A549 (cell line): Measurements from ENCODE around the gene SLC38A4. TPM values are rescaled to one million over a fixed set of nuclear protein-coding genes. Genes with fewer than 3 reads are reported as not detected.

ENCODE experiments used
- ATAC-seq, 2 experiments: fragments of 200-7000 bp in 1 of 2; fragments of >200 bp in 1 of 2; cut with Nextera tagmentation in 1 of 2; cut with Tn5 transposase in 1 of 2; 3 replicates each; pipeline versions ENCODE4 v1.8.0 to v1.9.1; 2018 to 2020; ENCODE audit warnings: mild to moderate bottlenecking in 1 of 2, moderate library complexity in 1 of 2
- CTCF ChIA-PET: fragments of 300-600 bp; sonication (Branson Sonifier 250); formaldehyde crosslinking; extraction: SDS; loops from one replicate; lab custom pipeline; 2021; ENCODE audit warnings: antibody characterized with exemption, inconsistent platforms; lab: Yijun Ruan, JAX
- POLR2A ChIA-PET: fragments of 350-600 bp; formaldehyde crosslinking; extraction: SDS; loops from one replicate; lab custom pipeline; 2021; ENCODE audit warnings: antibody characterized with exemption, inconsistent platforms; lab: Yijun Ruan, JAX
- DNase-seq, 2 experiments: peaks; one replicate each; pipeline versions ENCODE4 v3.0.0 to v3.0.0-alpha.2; 2011 to 2016; ENCODE audit warnings: low read depth in 1 of 2, low spot score in 1 of 2
- FAIRE-seq: peaks from 2 replicates; lab custom pipeline; 2011; peaks lifted over from hg19 to GRCh38; lab: Jason Lieb, UNC
- H3K27ac ChIP-seq, 2 experiments: fragments of >200 bp; sonication (Bioruptor Twin); formaldehyde crosslinking; 3 replicates each; pipeline ENCODE4 v1.5.1; 2016 to 2017
- H3K4me1 ChIP-seq: fragments of >200 bp; sonication (Bioruptor Twin); formaldehyde crosslinking; 3 replicates; pipeline ENCODE4 v1.6.1; 2016
- H3K4me2 ChIP-seq: fragments of >200 bp; sonication (Bioruptor Twin); formaldehyde crosslinking; 3 replicates; pipeline ENCODE4 v1.6.1; 2016
- H3K4me3 ChIP-seq: fragments of >200 bp; sonication (Bioruptor Twin); formaldehyde crosslinking; 3 replicates; pipeline ENCODE4 v1.5.1; 2016
- H3K9me3 ChIP-seq: fragments of >200 bp; sonication (Bioruptor Twin); formaldehyde crosslinking; 3 replicates; pipeline ENCODE4 v1.6.1; 2016
- CHD2 ChIP-seq: fragments of 150-350 bp; IDR thresholded peaks from 2 replicates; pipeline ENCODE4 v1.6.1; 2014; ENCODE audit warnings: low read length; ENCODE audit not compliant: partially characterized antibody
- ELK1 ChIP-seq: fragments of 150-350 bp; IDR thresholded peaks from 2 replicates; pipeline ENCODE4 v1.6.1; 2014; ENCODE audit warnings: low read depth, mild to moderate bottlenecking, low read length
- FOSB ChIP-seq: fragments of 250-450 bp; sonication (Bioruptor Pico); IDR thresholded peaks from 2 replicates; pipeline ENCODE4 v1.5.0; 2020; ENCODE audit warnings: mild to moderate bottlenecking, moderate library complexity
- GATA3 ChIP-seq: IDR thresholded peaks from 2 replicates; pipeline ENCODE4 v1.6.1; 2012; ENCODE audit warnings: borderline replicate concordance
- HDAC2 ChIP-seq: fragments of 200-600 bp; sonication (generic); IDR thresholded peaks from 2 replicates; pipeline ENCODE4 v1.6.1; 2016
- HEYL ChIP-seq: fragments of 250-450 bp; sonication (Bioruptor Pico); IDR thresholded peaks from 2 replicates; pipeline ENCODE4 v1.8.0; 2021; ENCODE audit warnings: mild to moderate bottlenecking, moderate library complexity
- HOXB13 ChIP-seq: fragments of 250-450 bp; sonication (Bioruptor Pico); IDR thresholded peaks from 2 replicates; pipeline ENCODE4 v1.5.0; 2020; ENCODE audit warnings: low read depth, mild to moderate bottlenecking, moderate library complexity
- KDM1A ChIP-seq: fragments of 200-600 bp; sonication (generic); IDR thresholded peaks from 2 replicates; pipeline ENCODE4 v1.6.1; 2016; ENCODE audit warnings: low read depth, mild to moderate bottlenecking
- KDM5A ChIP-seq: fragments of 200-600 bp; sonication (generic); IDR thresholded peaks from 2 replicates; pipeline ENCODE4 v1.6.1; 2016; ENCODE audit warnings: antibody characterized with exemption, mild to moderate bottlenecking
- MAZ ChIP-seq: fragments of 150-350 bp; IDR thresholded peaks from 2 replicates; pipeline ENCODE4 v1.6.1; 2014; ENCODE audit warnings: antibody characterized with exemption, low read depth, low read length, borderline replicate concordance
- NPAS2 ChIP-seq: fragments of 250-450 bp; sonication (Bioruptor Pico); IDR thresholded peaks from 2 replicates; pipeline ENCODE4 v1.8.0; 2022; ENCODE audit warnings: mild to moderate bottlenecking, moderate library complexity, borderline replicate concordance
- PHF8 ChIP-seq: fragments of 200-600 bp; sonication (generic); IDR thresholded peaks from 2 replicates; pipeline ENCODE4 v1.6.1; 2016; ENCODE audit warnings: low read depth, mild to moderate bottlenecking, antibody characterized with exemption, moderate library complexity, borderline replicate concordance
- POLR2A ChIP-seq: IDR thresholded peaks from 2 replicates; pipeline ENCODE4 v1.6.1; 2012; ENCODE audit warnings: mild to moderate bottlenecking, low read length
- RAD21 ChIP-seq, 2 experiments: fragments of >200 bp in 1 of 2; sonication (Bioruptor Twin) in 1 of 2; formaldehyde crosslinking in 1 of 2; IDR thresholded peaks in 1 of 2; conservative IDR thresholded peaks in 1 of 2; 2 replicates in 1 of 2; 3 replicates in 1 of 2; pipeline ENCODE4 v1.6.1; 2012 to 2018; ENCODE audit warnings: inconsistent platforms in 1 of 2
- RNF2 ChIP-seq: fragments of 200-600 bp; sonication (generic); IDR thresholded peaks from 2 replicates; pipeline ENCODE4 v1.6.1; 2016; ENCODE audit warnings: low read depth, mild to moderate bottlenecking, antibody characterized with exemption, moderate library complexity, borderline replicate concordance
- SREBF2 ChIP-seq: fragments of 450-650 bp; IDR thresholded peaks from 2 replicates; pipeline ENCODE4 v1.6.1; 2014; ENCODE audit warnings: mild to moderate bottlenecking, moderate library complexity
- TFCP2L1 ChIP-seq: fragments of 250-450 bp; sonication (Bioruptor Pico); IDR thresholded peaks from 2 replicates; pipeline ENCODE4 v1.5.0; 2021; ENCODE audit warnings: mild to moderate bottlenecking
- TP53 ChIP-seq: fragments of 250-450 bp; sonication (Bioruptor Pico); IDR thresholded peaks from 2 replicates; pipeline ENCODE4 v1.5.0; 2021; ENCODE audit warnings: mild to moderate bottlenecking, moderate library complexity
- USF2 ChIP-seq: fragments of 450-650 bp; IDR thresholded peaks from 2 replicates; pipeline ENCODE4 v1.6.1; 2014; ENCODE audit warnings: antibody characterized with exemption
- ZC3H11A ChIP-seq: fragments of 450-650 bp; IDR thresholded peaks from 2 replicates; pipeline ENCODE4 v1.6.1; 2014; ENCODE audit warnings: antibody characterized with exemption, mild to moderate bottlenecking
- WGBS: methylation state at CpG from one replicate; pipeline ENCODE4 v1.1.6; 2017; ENCODE audit errors: missing lambda C conversion rate; 5-methylcytosine and 5-hydroxymethylcytosine counted together
- polyA minus RNA-seq: library from RNA; depleted of rRNA, polyadenylated mRNA; stranded (reverse); fragments of >200 nt; gene quantifications from 2 replicates; pipeline ENCODE4 v1.2.3, GENCODE V29; 2011; rRNA and poly(A)+ RNA removed
- polyA plus RNA-seq, 4 experiments: library from polyadenylated mRNA; depleted of rRNA in 3 of 4; stranded (reverse); fragments of >200 nt; fragmentation: RNase III in 1 of 4; extraction: RNeasy Plus Mini Kit Qiagen cat#74134 plus additional on column Dnase treatment in 1 of 4; gene quantifications; 2 replicates in 3 of 4; 3 replicates in 1 of 4; pipeline ENCODE4 v1.2.3, GENCODE V29; 2011 to 2017

Gene SLC38A4
- 0.09 TPM in 1 of 2 replicates, not detected in the other for polyA plus RNA-seq (2011; rRNA removed)
- not detected in 2 replicates for polyA plus RNA-seq (2012; cell fraction: cytosol; rRNA removed)
- polyA plus RNA-seq (2012; cell fraction: nucleus; rRNA removed): 0.02 TPM in 1 of 2 replicates, not detected in the other
- 0.03 to 0.30 TPM in 2 of 3 replicates, not detected in the other for polyA plus RNA-seq (2017; fragmentation: RNase III; extraction: RNeasy Plus Mini Kit Qiagen cat#74134 plus additional on column Dnase treatment)
- not detected in 2 replicates for polyA minus RNA-seq

- no peak within 1 kb of the TSS for H3K27ac ChIP-seq
- no peak within 1 kb of the TSS for H3K4me2 ChIP-seq
- no peak for TF ChIP-seq TFCP2L1
- TF ChIP-seq CHD2: no peak
- no peak for TF ChIP-seq HDAC2
- TF ChIP-seq, all 56 proteins: peak for 0
- WGBS: 59% methylated on average over 29 of the region's 29 CpGs
- ChIA-PET CTCF (no interaction called here), POLR2A (no interaction called here)
- ATAC-seq (peak in 1 of 2 experiments; percentile 25; a peak in 1 of 6 replicates), DNase-seq (no peak), FAIRE-seq (no peak)
- H3K9me3 ChIP-seq: no peaks in the 10 kb centered on the region
- no peak within 1 kb of the TSS for H3K4me3 ChIP-seq
- no peaks in the 10 kb centered on the region for H3K4me1 ChIP-seq
Measured at GRCh38 chr12:46825591-46826414, at the start of gene SLC38A4. TSS of gene SLC38A4 (minus strand) at chr12:46825997. CDS start at chr12:46793071, 32,926 bp downstream.

- TF ChIP-seq TFCP2L1 (no peak), ZC3H11A (no peak)
- Histone ChIP-seq H3K9me3 (peaks cover 18% of the 10 kb centered on the region), H3K4me1 (no peaks in the 10 kb centered on the region), H3K4me2 (no peak overlapping the region), H3K27ac (no peak overlapping the region), H3K4me3 (no peak overlapping the region)
- CTCF ChIA-PET: no interaction called here
- FAIRE-seq: no peak
- no peak for DNase-seq
- WGBS: 0% methylated on average over 1 of the region's 1 CpG
- no peak for ATAC-seq
- POLR2A ChIA-PET: no interaction called here
Measured at GRCh38 chr12:46875095-46875494, 49.3 kb upstream of the SLC38A4 start.

- Histone ChIP-seq H3K4me3 (no peak overlapping the region), H3K27ac (no peak overlapping the region), H3K9me3 (peaks cover 18% of the 10 kb centered on the region), H3K4me2 (no peak overlapping the region), H3K4me1 (no peaks in the 10 kb centered on the region)
- FAIRE-seq: no peak
- DNase-seq: no peak
- 5% methylated on average over 3 of the region's 3 CpGs for WGBS
- TF ChIP-seq HOXB13 (CRISPR knock-in tag) (no peak), USF2 (no peak), GATA3 (no peak), RAD21 (conservative IDR thresholded peaks at IDR 0.05 in 1 of 2, IDR thresholded peaks at IDR 0.05 in 1 of 2) (no peak), RNF2 (no peak), MAZ (no peak), KDM1A (no peak), KDM5A (no peak), SREBF2 (no peak), TP53 (CRISPR knock-in tag) (no peak)
- ATAC-seq: no peak
- CTCF ChIA-PET: no interaction called here
- POLR2A ChIA-PET: no interaction called here
Measured at GRCh38 chr12:46874642-46875041, 48.8 kb upstream of the SLC38A4 start.

GRCh38 chr12:46872135-46872534 lies 46.3 kb upstream of the SLC38A4 start:
- no peak overlapping the region for H3K27ac ChIP-seq
- no peaks in the 10 kb centered on the region for H3K4me1 ChIP-seq
- H3K4me3 ChIP-seq: no peak overlapping the region
- ATAC-seq: no peak
- TF ChIP-seq HEYL (CRISPR knock-in tag) (no peak), PHF8 (no peak), POLR2A (no peak), KDM5A (no peak), CHD2 (no peak), ELK1 (no peak), KDM1A (no peak), HOXB13 (CRISPR knock-in tag) (no peak), NPAS2 (CRISPR knock-in tag) (no peak), FOSB (CRISPR knock-in tag) (no peak)
- TF ChIP-seq, all 56 proteins: peak for 0
- peaks cover 11% of the 10 kb centered on the region for H3K9me3 ChIP-seq
- ChIA-PET CTCF (interaction anchor here (0.6 kb wide), 1 partner anchor 521 kb away, joined by 3 read pairs; no protein-coding TSS in a partner anchor), POLR2A (no interaction called here)
- 49% methylated on average over 4 of the region's 4 CpGs for WGBS
- FAIRE-seq (no peak), DNase-seq (no peak)
- H3K4me2 ChIP-seq: no peak overlapping the region
